HG03558 (cell line): Measurements from ENCODE around the gene CENPF.
"Not testable (repeated sequence)": the region's sequence is repeated elsewhere in the genome, so short reads cannot be mapped to it uniquely, and the experiment has no call there.

ENCODE experiments used
- ATAC-seq: cut with Tn5 transposase; IDR thresholded peaks from one replicate; pipeline ENCODE4 v1.9.1; 2021; ENCODE audit warnings: moderate number of reproducible peaks; ENCODE audit not compliant: unreplicated experiment; ENCODE audit errors: extremely low read depth

CENPF gene, protein sequence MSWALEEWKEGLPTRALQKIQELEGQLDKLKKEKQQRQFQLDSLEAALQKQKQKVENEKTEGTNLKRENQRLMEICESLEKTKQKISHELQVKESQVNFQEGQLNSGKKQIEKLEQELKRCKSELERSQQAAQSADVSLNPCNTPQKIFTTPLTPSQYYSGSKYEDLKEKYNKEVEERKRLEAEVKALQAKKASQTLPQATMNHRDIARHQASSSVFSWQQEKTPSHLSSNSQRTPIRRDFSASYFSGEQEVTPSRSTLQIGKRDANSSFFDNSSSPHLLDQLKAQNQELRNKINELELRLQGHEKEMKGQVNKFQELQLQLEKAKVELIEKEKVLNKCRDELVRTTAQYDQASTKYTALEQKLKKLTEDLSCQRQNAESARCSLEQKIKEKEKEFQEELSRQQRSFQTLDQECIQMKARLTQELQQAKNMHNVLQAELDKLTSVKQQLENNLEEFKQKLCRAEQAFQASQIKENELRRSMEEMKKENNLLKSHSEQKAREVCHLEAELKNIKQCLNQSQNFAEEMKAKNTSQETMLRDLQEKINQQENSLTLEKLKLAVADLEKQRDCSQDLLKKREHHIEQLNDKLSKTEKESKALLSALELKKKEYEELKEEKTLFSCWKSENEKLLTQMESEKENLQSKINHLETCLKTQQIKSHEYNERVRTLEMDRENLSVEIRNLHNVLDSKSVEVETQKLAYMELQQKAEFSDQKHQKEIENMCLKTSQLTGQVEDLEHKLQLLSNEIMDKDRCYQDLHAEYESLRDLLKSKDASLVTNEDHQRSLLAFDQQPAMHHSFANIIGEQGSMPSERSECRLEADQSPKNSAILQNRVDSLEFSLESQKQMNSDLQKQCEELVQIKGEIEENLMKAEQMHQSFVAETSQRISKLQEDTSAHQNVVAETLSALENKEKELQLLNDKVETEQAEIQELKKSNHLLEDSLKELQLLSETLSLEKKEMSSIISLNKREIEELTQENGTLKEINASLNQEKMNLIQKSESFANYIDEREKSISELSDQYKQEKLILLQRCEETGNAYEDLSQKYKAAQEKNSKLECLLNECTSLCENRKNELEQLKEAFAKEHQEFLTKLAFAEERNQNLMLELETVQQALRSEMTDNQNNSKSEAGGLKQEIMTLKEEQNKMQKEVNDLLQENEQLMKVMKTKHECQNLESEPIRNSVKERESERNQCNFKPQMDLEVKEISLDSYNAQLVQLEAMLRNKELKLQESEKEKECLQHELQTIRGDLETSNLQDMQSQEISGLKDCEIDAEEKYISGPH (N-terminal part only)

DNA sequence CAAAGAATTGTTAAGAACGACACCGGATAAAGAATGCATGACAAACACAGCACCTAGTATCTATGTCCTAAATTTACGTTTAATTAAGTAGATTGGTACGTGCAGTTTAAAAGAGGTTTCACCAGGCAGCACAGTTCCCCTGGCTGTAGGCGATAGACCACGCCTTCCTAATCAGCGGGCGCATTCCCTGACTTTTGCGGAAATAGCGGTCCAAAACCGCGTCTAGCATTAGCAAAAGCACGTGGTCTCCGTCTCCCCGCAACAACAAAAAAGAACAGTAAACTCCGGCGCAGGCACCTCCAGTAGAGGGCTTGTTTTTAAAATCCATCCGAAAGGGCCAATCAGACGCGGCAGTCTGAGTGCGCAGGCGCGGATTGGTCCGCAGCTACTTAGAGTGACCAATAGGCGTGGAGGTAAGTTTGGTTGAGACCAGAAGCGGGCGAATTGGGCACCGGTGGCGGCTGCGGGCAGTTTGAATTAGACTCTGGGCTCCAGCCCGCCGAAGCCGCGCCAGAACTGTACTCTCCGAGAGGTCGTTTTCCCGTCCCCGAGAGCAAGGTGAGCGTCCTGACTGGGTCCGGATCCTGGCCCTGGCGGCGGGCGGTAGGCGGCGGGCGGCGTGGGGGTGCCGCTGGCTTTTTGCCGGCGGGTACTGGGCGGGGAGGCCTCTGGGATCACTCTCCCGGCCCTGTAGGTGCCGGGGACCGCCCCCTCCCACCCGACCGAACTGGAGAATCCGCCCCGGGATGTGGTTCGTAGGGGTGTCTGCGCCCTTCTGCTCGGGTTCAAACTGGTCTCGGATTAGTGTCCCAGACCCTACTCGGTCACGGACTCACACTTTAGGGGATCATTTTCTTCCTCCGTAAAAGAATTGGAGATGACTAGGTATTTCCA, at the start of gene CENPF:
Gene CENPF, plus strand, starts transcription at position 432 of the 894 bp plus-strand sequence. CDS start 10,560 bp downstream, outside the sequence.
- peak; percentile 100 for ATAC-seq

DNA sequence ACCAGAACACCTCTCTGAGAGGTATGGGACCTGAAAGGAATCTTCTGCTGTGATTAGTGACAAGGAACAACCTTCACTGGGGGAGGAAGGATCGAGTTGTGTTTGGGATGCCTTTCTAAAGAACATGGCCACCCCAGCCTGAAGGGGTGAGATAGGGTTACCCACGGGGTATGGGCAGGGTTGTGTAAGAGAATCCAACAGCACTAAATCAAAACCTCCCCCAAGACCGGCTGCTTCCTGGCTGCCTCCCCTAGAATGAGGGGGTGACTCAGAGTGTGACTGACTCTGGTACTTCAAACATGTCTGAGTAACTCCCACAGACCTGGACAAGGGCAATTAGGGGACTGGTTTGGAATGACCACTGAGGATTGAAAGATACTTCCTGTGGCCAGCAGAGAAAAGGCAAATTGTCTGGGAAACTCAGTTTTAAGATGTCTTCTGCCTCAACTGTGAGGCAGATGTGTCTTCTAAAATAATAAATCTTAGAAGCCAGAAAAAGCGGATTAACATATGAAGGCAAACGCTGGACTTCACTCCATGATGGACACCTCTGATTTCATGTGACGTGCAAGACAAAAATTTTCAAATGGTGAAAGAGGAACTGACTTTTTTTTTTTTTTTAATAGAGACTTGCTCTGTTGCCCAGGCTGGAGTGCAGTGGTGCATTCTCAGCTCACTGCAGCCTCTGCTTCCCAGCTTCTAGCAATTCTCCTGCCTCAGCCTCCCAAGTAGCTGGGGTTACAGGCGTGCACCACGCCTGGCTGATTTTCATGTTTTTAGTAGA, 44.9 kb upstream of the CENPF start:
- ATAC-seq = no peak

DNA sequence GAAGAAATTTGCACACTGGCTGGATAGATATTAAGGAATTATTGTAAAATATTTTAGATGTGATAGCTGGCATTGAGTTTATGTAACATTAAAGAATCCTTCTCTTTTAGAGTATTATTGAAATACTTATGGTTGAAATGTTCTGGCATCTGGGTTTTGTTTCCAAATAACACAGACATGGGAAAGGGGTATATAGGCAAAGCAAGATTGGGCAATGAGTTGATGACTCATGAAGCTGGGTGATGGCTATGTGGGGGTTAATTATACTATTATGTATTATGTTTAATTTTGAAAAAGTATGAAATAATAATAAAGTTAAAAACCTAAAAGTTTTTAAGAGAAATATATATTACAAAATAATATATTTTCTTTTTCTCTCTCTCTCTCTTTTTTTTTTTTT, 39.1 kb upstream of the CENPF start:
- no peak for ATAC-seq

DNA sequence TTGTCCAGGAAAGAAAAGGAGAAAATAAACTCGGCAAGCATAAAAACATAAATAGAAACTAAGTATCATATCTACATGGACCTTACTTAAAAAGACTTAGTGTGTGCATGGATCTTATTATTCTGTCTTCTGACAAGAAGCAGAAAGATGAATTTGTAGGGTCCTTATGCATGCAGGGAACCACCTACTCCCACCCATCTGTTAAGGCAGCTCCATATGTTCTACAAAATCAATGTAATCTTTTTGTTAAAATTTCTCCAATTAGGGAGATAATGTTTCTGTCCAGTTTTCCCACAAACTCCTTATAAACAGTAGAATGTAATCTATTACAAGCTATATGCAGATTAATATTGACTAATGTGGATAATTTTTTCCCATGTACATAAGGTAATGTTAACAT, 37.7 kb upstream of the CENPF start:
- no peak for ATAC-seq

DNA sequence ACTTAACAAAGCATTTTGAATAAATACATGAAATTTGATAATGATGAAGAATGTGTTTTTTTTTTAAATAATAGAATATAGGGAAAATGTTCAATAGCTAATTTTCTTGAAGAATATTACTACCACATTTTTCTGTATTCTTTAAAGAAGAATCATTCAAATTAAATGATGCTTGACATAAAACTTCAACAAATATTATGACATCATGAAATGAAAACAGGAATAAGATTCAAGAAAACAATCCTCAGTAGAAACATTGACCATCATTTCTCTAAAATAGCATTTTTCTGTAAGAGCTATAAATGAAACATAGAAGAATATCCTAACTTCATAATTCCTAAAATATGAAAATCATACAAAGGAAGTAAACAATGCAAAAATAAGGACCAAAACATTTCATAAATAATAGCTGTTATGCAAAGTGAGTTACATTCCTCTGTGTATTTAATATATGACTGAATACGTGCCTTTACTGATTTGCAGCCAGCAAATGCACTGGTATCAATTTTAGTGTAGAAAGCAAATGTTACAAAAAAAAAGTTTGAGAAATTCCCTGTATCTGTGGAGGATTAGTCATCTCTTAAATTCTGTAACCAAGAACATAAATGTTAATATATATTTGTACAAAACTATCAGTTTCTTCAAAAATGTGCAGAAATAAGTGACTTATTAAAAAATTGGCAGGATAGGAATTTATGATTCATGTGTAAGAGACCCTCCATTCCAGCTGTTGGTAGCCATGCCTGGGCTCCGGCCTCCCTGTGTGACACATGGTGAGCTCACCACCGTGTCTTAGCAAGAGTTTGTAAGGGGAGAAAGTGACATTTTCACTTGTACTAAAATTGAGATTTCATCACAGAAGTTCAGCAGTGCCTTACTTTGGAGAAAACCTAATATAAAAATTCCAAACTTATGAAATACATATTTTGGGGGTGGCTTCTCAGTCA, 36.6 kb upstream of the CENPF start:
- ATAC-seq = no peak

DNA sequence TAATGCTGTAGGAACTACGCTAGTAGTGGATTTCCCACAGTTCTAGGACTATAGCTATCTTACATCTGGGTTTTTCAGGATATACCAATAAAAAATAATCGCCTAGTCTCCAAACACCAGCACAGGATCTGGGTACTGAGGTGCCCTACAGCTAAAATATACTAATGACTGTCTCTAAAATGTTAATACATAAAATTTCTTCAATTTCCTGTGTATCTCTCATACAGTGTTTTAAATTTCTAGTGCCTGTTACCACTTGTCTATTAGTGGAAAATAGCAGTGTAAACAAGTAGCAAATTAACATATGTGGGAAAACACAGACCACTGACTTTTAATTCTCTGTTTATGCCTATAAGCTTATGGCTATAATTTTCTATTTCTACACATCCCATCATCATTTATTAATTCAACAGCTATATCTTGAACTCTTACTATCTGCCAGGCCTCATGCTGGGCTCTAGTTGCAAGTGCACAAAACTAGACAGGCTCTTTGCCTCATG, 35.5 kb upstream of the CENPF start:
- no peak for ATAC-seq

DNA sequence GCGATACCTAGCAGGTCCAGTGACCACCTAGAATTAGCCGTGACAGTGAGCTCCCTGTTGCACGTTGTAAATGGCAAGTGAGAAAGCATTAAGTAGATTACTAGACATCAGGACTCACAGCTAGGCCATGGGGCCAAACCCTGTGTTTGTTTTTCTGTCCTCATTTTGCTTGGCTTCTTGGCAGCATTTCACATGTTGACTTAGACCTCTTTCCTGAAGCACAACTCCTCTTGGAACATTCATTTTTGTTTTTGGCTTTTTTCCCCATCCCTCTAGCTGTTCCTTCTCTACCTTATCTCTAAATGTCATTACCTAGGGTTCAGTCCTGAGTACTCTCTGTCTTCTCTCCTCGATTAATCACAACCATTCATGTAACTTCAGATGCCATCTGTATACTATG, 34.7 kb upstream of the CENPF start:
- ATAC-seq = no peak

DNA sequence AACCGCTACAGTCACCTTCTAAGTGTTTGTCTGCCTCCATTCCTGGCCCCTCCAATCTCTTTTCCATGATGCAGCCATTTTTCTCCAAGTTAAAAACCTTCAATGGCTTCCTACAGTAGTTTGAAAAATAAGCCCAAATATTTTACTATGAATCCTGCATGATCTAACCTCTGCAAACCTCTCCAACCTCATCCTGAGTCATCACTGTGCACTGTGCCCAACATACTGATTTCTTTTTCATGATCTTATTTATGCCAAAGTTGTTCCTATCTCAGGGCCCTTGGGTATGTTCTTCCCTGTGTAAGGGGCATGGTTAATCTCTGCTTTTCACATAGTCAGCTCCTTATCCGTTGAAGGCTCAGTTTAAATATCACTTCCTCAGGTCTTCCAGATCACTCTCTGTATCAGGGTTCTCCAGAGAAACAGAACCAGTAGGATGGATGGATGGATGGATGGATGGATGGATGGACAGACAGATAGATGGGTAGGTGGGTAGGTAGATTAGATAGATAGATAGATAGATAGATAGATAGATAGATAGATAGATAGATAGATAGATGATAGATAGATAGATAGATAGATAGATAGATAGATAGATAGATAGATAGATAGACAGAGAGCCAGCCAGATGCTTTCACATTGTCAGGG, 33.5 kb upstream of the CENPF start:
- ATAC-seq = no peak

DNA sequence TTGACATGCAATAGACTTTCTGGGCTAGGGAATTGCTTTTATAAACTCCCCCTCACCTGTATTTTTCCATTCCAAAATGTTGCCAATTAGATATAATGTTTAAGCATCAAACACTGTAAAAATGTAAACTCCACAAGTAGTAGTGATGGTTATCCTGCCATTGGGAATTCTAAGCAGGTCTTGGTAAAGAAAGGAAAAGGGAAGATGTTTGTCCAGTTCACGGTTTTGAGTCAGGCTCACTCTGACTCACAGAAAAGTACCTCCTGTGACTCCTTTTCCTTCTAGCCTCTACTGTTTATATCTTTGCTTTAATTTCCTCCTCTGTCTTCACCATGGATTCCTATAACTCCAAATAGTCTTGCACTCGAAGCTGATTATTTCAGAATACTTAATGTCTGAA, 32.6 kb upstream of the CENPF start:
- no peak for ATAC-seq

DNA sequence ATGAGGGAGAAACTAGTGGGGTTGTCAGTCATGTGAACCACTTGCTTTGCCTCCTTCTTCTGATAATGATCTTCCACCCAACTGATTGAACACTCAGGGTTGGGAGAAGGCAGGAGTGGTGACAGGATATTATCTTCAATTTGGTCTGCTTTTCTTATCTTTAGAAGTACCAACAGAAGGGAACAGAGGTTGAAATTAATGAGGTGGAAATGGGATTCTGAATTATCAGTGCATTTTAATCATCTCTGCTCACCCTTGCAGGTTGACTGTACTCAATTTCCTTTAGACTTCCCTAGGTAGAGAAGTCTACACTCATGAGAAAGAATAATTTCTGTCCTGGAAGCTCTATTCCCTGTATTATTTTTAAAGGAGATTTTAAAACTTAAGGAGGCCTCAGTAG, 31.7 kb upstream of the CENPF start:
- ATAC-seq = no peak

DNA sequence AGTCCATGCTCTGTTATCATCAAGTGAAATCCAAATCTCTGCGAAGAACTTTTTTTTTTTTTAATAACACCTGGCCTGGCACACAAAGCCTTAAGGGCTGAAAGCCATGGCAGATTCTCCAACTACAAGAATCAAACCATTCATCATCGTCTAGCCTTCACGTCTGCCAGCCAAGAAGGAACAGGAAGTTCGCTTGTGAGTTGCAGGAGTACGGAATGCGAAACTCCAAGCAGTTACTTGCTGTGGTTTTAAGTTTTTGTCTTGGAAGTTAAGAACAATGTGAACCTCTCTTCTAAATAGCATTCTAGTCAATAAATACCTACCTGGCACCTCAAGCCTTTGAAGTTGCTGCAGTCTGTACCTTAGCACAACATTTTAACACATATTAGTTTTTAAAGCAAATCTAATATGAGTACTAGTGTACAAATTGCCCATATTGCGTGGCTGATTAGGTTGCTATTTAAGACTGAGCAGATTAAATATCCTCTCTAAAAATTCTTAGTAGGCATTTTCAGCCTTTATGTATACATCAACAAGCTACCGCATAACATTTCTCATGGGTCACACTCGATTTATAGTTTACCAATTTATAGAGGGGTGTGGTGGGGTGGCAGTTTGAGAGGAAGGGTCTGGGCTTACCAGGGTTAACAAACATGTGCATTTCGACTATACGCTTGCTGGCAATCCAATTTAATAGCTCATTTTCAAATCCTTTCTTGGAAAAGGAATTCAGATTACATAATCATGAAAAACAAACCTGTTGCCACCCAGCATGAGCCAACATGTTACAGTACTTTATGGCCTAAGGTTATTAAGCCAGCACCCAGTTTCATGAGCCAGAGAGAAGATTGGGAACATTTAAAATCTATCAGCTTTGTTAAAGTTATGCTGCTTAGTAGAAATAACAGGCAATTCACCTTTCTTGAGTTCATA, 29.3 kb upstream of the CENPF start:
- ATAC-seq = no peak

DNA sequence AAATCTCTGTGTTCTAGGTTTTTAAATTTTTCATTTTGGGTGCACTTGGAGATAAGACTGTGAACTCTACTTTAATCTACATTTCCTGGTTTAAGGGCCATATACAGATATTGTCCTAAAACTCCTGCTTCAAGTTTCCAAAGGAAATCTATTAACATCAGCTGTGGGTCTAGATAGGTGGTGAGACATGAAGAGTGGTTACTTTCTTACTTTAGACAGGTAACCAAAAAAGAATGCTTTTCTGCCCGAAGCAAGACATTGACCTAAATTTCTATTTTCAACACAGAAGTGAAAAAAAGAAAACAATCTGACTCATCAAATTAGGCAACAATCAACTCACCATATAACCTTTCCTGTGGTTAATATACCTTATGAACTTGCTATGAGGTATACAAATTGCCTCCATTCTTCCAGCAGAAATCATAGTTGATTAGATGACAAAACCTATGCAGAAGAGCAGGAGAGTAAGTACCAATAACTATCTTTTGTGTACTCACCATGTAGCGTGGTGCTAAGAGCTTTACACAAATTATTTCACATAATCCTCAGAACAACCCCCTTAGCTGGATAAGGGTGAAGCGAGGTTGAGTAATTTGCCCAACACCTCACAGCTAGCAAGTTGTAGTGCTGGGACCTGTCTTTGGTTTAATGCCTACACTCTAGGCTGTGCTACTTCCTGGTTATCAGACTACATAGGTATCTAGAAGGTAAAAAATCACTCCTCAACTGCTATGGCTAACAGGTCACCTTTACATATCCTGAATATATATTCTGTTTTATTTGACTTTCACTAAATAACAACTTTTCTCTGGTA, 28.2 kb upstream of the CENPF start:
- no peak for ATAC-seq

DNA sequence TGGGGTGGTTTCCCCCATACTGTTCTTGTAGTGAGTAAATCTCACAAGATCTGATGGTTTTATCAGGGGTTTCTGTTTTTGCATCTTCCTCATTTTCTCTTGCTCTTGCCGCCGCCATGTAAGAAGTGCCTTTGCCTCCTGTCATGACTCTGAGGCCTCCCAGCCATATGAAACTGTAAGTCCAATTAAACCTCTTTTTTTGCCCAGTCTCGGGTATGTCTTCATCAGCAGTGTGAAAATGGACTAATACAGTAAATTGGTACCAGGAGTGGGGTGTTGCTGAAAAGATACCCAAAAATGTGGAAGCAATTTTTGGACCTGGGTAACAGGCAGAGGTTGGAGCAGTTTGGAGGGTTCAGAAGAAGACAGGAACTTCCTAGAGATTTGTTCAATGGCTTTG, 26.9 kb upstream of the CENPF start:
- ATAC-seq = not testable (repeated sequence)

DNA sequence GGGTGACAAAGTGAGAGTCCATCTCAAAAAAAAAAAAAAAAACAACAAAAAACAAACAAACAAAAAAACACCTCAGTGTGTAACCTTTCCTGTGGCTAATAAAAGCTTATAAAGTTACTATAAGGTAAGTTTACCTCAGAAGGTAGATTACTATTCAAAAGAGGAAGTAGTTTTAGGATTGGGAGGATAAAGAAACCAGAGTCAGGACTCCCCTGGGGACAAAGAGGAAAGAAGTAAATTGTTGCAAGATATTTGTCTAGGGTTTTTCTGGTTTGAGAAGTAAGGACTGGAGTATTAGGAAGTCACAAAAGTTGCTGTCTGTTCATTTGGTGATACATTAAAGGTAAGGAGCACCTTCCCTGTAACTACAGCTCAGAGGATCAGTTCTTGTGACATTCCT, 23.8 kb upstream of the CENPF start:
- no peak for ATAC-seq

DNA sequence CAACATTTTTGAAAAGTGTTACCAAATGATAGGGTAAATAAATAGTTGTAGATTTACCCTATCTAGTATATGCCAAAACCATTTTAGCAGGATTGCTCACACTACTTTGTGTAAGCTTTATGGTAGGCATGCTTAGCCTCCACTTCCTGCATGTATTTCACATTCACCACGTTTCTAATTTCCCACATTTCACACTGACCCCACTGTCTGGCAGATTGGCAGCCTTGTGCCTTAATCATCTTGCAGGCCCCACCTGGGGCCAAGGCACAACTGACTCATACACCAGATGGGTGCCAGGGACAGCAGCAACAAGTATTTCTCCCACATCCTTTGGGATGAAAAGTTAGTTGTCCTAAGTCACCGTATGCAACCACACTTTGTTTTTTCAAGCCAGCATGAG, 21.2 kb upstream of the CENPF start:
- no peak for ATAC-seq
